ENCODE results near the gene TRIM34. TPM values are rescaled to one million over a fixed set of nuclear protein-coding genes. Genes with fewer than 3 reads are reported as not detected.

TRIM34 gene, protein sequence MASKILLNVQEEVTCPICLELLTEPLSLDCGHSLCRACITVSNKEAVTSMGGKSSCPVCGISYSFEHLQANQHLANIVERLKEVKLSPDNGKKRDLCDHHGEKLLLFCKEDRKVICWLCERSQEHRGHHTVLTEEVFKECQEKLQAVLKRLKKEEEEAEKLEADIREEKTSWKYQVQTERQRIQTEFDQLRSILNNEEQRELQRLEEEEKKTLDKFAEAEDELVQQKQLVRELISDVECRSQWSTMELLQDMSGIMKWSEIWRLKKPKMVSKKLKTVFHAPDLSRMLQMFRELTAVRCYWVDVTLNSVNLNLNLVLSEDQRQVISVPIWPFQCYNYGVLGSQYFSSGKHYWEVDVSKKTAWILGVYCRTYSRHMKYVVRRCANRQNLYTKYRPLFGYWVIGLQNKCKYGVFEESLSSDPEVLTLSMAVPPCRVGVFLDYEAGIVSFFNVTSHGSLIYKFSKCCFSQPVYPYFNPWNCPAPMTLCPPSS
- total RNA-seq (2021; fragmentation: NEBNext Ultra II Directional; extraction: Animal tissue kit (Norgen Biotek cat#: 25700)): 0.63 and 0.76 TPM in 2 replicates
- 2.6 and 5.8 TPM in 2 replicates for polyA plus RNA-seq (2011; rRNA removed)
- 2.8 TPM for polyA plus RNA-seq (2011; cell fraction: cytosol; rRNA removed)
- polyA plus RNA-seq (2011; cell fraction: nucleus; rRNA removed): 1.4 TPM
- 0.84 to 2.1 TPM (median 1.7 TPM) in 4 replicates for polyA plus RNA-seq (2012, experiment 1 of 2)
- polyA plus RNA-seq (2012, experiment 2 of 2): 0.21 TPM
- polyA plus RNA-seq (2013, experiment 1 of 2): 1.1 TPM
- polyA plus RNA-seq (2013, experiment 2 of 2): 1.7 TPM
- polyA minus RNA-seq (2011; rRNA and poly(A)+ RNA removed): 2.5 and 2.6 TPM in 2 replicates
- polyA minus RNA-seq (2011; cell fraction: cytosol; rRNA and poly(A)+ RNA removed): 0.95 TPM
- 1.5 TPM for polyA minus RNA-seq (2011; cell fraction: nucleus; rRNA and poly(A)+ RNA removed)
- long read RNA-seq, experiment 1, partial matches to known transcripts: 2 of 2 reads
- long read RNA-seq, experiment 1, other reads (novel, unspliced or antisense): 0 of 2 reads
- long read RNA-seq, experiment 2, partial matches to known transcripts: 2 of 4 reads
- long read RNA-seq, experiment 2, other reads (novel, unspliced or antisense): 0 of 4 reads

- Histone ChIP-seq H3K23me2 (ENCODE audit: low read depth, low read length) (no peaks in the 10 kb centered on the region), H3K56ac (replicated peaks; ENCODE audit: insufficient read length, low read depth, low read length) (no peak within 1 kb of the TSS), H3K4me3 (ENCODE audit: extremely low read depth in 1 of 4, insufficient read depth in 2 of 4, low read depth in 3 of 4, low read length in 4 of 4) (peak within 1 kb of the TSS in 1 of 4 experiments; percentile 48; a peak in 2 of 8 replicates), H3K79me1 (ENCODE audit: low read depth, low read length) (no peaks in the 10 kb centered on the region; the same call in 1 of the 2 replicates), H3K4ac (replicated peaks; ENCODE audit: insufficient read length, low read depth, low read length) (no peak within 1 kb of the TSS), H4K5ac (ENCODE audit: insufficient read length, low read depth, low read length) (no peak within 1 kb of the TSS), H2BK20ac (ENCODE audit: low read length) (no peak within 1 kb of the TSS), H2BK5ac (ENCODE audit: low read depth, low read length) (no peak within 1 kb of the TSS), H3K4me2 (ENCODE audit: insufficient read depth in 1 of 2, low read depth in 2 of 2, low read length in 2 of 2) (peak within 1 kb of the TSS; percentile 55 to 64), H3K9me3 (ENCODE audit: insufficient read depth in 2 of 2, low read depth in 1 of 2, low read length in 1 of 2) (no peaks in the 10 kb centered on the region), H3K79me2 (ENCODE audit: control insufficient read depth in 1 of 2, insufficient read depth in 2 of 2, low read length in 2 of 2) (no peaks in the 10 kb centered on the region), H3K14ac (ENCODE audit: insufficient read length) (no peak within 1 kb of the TSS), H2BK120ac (replicated peaks; ENCODE audit: low read depth, low read length) (no peak within 1 kb of the TSS), H3K9ac (replicated peaks in 1 of 4; ENCODE audit: extremely low read depth in 1 of 4, low read depth in 3 of 4, low read length in 3 of 4) (no peak within 1 kb of the TSS), H4K20me1 (replicated peaks in 1 of 2; ENCODE audit: control insufficient read depth in 1 of 2, insufficient read depth in 2 of 2, low read length in 2 of 2) (no peaks in the 10 kb centered on the region), H3K27me3 (replicated peaks in 1 of 4; ENCODE audit: control insufficient read depth in 3 of 4, extremely low read depth in 1 of 4, insufficient read depth in 3 of 4, low read length in 3 of 4) (no peaks in the 10 kb centered on the region), H3K18ac (ENCODE audit: extremely low read depth, low read length) (peak within 1 kb of the TSS; percentile 75), H2BK15ac (ENCODE audit: low read length) (peak within 1 kb of the TSS; percentile 84; the same call in 1 of the 2 replicates), H2AK5ac (ENCODE audit: low read depth, low read length) (peak within 1 kb of the TSS; percentile 24; the same call in 1 of the 2 replicates), H4K91ac (replicated peaks; ENCODE audit: insufficient read length, low read length) (no peak within 1 kb of the TSS), H2BK12ac (ENCODE audit: low read depth, low read length) (0 out of 2 replicates have a peak within 1 kb of the TSS, but pooled peaks have one; percentile 14), H3K27ac (ENCODE audit: low read depth, low read length) (no peak within 1 kb of the TSS), H4K8ac (ENCODE audit: extremely low read depth, insufficient read depth, low read length) (no peak within 1 kb of the TSS), H2AFZ (ENCODE audit: low read length) (peak within 1 kb of the TSS; percentile 98), H3K23ac (ENCODE audit: insufficient read length) (no peak within 1 kb of the TSS), H3K36me3 (ENCODE audit: control insufficient read depth in 2 of 4, insufficient read depth in 4 of 4, low read length in 3 of 4) (no peaks in the 10 kb centered on the region), H3K4me1 (replicated peaks in 1 of 4; ENCODE audit: control insufficient read depth in 3 of 4, insufficient read depth in 4 of 4, low read length in 3 of 4) (peaks cover 0 to 17% (median 6%) of the 10 kb centered on the region in 4 experiments; a peak in 4 of 7 replicates)
- CTCF ChIA-PET (ENCODE audit: partially characterized antibody): interaction anchor here (1.1 to 1.3 kb wide), 2 partner anchors 10 to 24 kb away, joined by 3 to 4 read pairs; no protein-coding TSS in a partner anchor
- DNase-seq (ENCODE audit: low read depth in 1 of 2, low spot score in 2 of 2) (peak in 1 of 2 experiments; percentile 53), FAIRE-seq (peak; percentile 45)
- WGBS, 2 experiments (ENCODE audit: extremely low coverage in 1 of 2, insufficient coverage in 1 of 2, insufficient read length in 1 of 2, insufficient replicate concordance in 2 of 2, low coverage in 1 of 2, low lambda C conversion rate in 2 of 2, missing lambda C conversion rate in 1 of 2): 67% methylated on average over 7 of the region's 7 CpGs; no CpG with 5 or more reads in 1 of the 2 experiments
- POLR2A ChIA-PET (ENCODE audit: partially characterized antibody): interaction anchor here (0.6 kb wide), 1 partner anchor 61 kb away, joined by 3 read pairs; no protein-coding TSS in a partner anchor
- TF ChIP-seq SIN3A (conservative IDR thresholded peaks at IDR 0.05 in 1 of 2, IDR thresholded peaks at IDR 0.05 in 1 of 2; ENCODE audit: low read depth in 1 of 2, low read length in 2 of 2) (no peak), TEAD4 (IDR thresholded peaks at IDR 0.05; ENCODE audit: low read depth, low read length) (no peak), MAX (IDR thresholded peaks at IDR 0.05) (no peak), ASH2L (IDR thresholded peaks at IDR 0.05; ENCODE audit: low read length) (peak; percentile 45), RAD21 (IDR thresholded peaks at IDR 0.05 in 1 of 2, conservative IDR thresholded peaks at IDR 0.05 in 1 of 2; ENCODE audit: low read depth in 2 of 2, low read length in 2 of 2) (no peak)
These were observed at the start of gene TRIM34 for GRCh38 chr11:5624489-5625279. TSS of gene TRIM34 (plus strand) at chr11:5625001. CDS start at chr11:5632332, 7,331 bp downstream.
